Measurements from ENCODE around the gene BCL3.
"Not testable (repeated sequence)": the region's sequence is repeated elsewhere in the genome, so short reads cannot be mapped to it uniquely, and the experiment has no call there.

Gene BCL3

DNA sequence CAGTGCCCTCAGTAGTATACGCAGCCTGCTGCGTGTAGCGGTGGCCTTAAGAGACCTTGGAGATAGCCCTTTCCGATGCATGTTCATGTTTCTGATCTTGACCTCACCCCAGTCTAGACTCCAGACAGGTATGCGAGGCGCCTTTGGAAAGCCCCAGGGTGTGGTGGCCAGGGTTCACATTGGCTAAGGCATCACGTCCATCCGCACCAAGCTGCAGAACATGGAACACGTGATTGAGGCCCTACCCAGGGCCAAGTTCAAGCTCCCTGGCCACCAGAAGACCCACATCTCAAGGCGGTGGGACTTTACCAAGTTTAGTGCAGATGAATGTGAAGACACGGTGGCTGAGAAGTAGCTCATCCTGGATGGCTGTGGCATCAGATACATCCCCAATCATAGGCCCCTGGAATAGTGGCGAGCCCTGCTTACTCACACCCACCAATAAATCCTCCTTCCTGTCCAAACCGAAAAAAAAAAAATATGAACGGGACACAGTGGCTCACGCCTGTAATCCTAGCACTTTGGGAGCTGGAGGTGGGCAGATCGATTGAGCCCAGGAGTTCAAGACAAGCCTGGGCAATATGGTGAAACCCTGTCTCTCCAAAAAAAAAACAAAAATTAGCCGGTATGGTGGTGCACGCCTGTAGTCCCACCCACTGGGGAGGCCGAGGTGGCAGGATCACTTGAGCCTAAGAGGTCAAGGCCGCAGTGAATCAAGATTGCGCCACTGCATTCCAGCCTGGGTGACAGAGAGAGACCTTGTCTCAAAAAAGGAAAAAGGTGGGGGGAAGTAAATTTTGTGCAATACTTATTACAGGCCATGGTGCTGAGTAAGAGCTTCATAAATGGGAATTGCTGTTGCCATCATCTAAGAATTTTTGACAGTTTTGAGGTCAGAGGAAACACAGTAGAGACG lies 16.8 kb downstream of the BCL3 start:
- FAIRE-seq, result no peak

GRCh38 chr19:44765949-44766335 lies 17.4 kb downstream of the BCL3 start:
- FAIRE-seq, result no peak

- no peak for FAIRE-seq
These were observed 19.0 kb downstream of the BCL3 start for GRCh38 chr19:44767295-44768180.

DNA sequence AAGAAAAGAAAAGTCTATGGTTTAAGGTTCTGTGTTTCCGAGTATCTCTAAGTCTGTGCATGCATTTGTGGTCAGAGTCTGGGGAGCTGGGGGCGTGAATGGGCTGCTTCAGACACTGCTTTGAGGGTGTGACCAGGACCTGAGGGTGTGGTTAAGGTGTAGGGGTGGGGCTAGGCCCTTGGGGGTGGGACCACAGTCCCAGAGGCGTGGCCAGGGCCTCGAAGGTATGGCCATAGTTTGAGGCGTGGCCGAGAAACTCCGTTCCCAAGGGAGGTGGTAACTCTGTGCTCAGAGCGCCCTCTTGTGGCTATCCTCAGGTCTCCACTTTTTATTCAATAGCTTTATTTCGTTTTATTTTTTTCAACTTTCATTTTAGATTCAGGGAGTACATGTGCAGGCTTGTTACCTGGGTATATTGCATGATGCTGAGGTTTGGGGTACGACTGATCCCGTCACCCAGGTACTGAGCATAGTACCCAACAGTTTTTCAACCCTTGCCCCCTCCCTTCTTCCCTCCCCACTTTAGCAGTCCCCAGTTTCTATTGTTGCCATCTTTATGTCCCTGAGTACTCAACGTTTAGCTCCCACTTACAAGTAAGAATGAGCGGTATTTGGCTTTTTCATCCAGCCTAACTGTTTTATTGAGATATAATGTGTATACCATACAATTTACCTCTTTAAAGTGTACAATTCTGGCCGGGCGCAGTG lies 22.2 kb downstream of the BCL3 start:
- peak; percentile 88 for FAIRE-seq

GRCh38 chr19:44772144-44772543 lies 23.6 kb downstream of the BCL3 start:
- not testable (repeated sequence) for FAIRE-seq

- no peak for FAIRE-seq
These were observed 24.5 kb downstream of the BCL3 start for GRCh38 chr19:44772959-44773358.

GRCh38 chr19:44775676-44776240 lies 27.2 kb downstream of the BCL3 start:
- FAIRE-seq, result no peak

DNA sequence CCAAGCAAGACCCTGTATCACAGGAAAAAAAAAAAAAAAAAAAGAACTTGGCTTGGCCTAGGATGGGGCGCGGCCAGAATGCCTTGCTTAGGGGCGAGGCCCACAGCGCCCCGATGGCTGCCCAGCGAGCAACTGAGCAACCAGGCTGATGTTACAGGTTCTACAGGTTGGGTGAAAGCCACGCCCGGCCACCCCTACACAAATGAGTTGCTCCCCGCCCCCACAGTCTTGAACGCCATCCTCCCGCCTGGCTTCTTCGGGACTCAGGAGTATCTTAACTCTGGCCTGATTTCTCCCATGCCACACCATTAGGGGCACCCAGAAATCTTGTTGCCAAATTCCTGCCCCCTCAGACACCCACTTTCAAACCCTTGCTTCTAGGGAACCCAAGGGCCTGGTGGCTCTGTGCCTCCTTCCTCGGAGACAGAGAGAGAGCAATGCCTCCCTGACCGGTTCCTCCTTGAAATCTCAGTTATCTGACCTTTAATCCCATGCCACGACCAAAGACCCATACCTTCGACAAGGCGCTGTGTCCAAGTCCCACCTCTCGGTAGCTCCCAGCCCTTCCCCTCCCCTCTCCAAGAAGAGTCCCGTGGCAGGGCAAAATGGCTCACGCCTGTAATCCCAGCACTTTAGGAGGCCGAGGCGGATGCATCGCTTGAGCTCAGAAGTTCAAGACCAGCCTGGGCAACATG lies 28.0 kb downstream of the BCL3 start:
- FAIRE-seq, result no peak

DNA sequence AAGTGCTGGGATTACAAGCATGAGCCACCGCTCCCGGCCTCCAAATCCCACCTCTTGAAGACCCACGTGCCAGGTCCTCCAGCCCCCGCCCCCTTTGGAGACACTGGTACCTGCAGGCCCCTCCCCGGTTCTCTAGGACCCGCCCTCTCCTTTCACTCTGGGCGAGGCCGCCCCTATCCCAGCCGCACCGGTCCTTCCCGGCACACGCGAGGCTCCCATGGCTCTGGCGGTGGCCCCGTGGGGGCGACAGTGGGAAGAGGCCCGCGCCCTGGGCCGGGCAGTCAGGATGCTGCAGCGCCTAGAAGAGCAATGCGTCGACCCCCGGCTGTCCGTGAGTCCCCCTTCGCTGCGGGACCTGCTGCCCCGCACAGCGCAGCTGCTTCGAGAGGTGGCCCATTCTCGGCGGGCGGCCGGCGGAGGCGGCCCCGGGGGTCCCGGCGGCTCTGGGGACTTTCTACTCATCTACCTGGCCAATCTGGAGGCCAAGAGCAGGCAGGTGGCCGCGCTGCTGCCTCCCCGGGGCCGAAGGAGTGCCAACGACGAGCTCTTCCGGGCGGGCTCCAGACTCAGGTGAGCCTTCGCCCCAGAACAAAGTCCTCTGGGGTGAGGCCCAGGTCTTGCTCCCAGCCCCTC lies 29.3 kb downstream of the BCL3 start, which contains the start of gene CBLC:
Gene CBLC, plus strand, starts transcription at position 176 of the 633 bp plus-strand sequence. Its CDS starts 42 bp downstream, at position 218.
- FAIRE-seq, result no peak

GRCh38 chr19:44779150-44779549 lies 30.6 kb downstream of the BCL3 start:
- FAIRE-seq, result no peak

DNA sequence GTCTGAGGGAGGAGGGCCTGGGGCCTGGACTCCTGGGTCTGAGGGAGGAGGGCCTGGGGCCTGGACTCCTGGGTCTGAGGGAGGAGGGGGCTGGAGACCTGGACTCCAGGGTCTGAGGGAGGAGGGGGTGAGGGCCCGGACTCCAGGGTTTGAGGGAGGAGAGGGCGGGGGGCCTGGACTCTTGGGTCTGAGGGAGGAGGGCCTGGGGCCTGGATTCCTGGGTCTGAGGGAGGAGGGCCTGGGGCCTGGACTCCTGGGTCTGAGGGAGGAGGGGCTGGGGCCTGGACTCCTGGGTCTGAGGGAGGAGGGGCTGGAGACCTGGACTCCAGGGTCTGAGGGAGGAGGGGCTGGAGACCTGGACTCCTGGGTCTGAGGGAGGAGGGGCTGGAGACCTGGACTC lies 33.2 kb downstream of the BCL3 start:
- FAIRE-seq, result not testable (repeated sequence)

DNA sequence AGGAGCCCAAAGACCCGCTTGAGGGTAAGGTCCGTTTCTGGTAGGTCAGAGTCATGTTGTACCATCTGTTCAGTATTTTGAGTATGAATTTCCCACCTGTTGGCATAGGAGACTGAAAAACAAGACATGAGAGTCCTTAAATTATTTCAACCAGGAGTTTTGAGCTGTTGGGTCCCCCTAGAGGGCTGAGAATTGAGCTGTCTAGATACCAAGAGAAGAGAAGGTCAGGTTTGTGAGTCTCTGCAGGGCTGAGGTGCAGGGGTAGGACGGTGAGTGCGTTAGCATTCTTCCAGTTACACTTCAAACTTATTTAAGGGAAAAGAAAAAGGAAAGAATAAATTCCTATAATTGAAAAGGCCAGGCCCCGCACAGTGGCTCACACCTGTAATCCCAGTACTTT lies 34.2 kb downstream of the BCL3 start:
- FAIRE-seq, result no peak

- no peak for FAIRE-seq
These were observed 35.0 kb downstream of the BCL3 start for GRCh38 chr19:44783545-44783944.

DNA sequence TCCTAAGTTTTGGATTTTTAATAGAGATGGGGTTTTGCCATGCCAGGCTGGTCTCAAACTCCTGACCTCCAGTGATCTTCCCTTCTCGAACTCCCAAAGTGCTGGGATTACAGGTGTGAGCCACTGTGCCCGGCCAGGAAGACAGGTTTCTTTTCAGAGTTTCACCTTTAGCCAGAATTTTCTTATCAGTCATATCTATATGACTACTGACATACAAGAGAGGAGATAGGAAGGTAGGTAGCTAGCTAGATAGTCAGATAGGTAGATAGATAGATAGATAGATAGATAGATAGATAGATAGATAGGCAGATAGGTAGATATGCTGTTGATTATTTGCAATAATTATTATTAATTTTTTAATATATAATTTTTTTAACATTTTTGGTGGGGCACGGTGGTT lies 36.8 kb downstream of the BCL3 start:
- no peak for FAIRE-seq

- no peak for FAIRE-seq
These were observed 37.5 kb downstream of the BCL3 start for GRCh38 chr19:44785993-44786392.

- FAIRE-seq, result no peak
These were observed 40.5 kb downstream of the BCL3 start for GRCh38 chr19:44788971-44789370.

- no peak for FAIRE-seq
These were observed 41.5 kb downstream of the BCL3 start for GRCh38 chr19:44789943-44790483.

DNA sequence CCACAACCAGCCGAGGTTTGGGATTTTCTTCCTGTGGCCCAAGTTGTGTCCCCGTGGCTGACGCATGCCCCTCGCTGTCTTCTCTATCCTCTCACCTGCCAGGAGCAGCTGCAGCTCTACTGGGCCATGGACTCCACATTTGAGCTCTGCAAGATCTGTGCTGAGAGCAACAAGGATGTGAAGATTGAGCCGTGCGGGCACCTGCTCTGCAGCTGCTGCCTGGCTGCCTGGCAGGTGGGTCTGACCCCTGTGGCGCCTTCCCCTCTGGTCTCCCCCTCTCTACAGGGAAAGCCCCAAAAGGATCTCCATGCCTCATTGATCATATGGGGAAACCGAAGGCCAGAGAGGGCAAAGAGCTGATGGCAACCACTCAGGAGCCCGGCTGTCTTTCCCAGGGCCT lies 43.8 kb downstream of the BCL3 start:
- no peak for FAIRE-seq

GRCh38 chr19:44794610-44795009 lies 46.1 kb downstream of the BCL3 start:
- FAIRE-seq, result no peak

DNA sequence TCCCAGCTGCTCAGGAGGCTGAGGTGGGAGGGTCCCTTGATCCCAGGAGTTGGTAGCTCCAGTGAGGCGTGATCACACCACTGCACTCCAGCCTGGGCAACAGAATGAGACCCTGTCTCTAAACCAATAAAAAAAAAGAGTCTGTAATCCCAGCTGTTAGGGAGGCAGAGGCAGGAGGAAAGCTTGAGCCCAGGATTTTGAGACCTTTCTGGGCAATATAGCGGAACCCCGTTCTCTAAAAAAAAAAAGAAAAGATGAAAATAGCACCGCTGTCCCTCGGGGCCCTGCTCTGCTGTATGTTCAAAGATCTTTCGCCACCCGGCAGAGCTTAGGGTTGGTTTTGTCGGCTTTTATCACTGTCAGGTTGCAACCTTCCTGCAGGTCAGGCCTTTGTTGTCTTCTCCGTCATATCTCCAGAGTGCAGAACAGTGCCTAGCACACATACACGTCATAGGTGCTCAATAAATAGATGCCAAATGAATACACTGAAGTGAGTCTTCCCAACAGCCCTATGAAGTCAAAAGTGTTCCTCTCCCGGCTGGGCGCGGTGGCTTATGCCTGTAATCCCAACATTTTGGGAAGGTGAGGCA lies 47.0 kb downstream of the BCL3 start:
- no peak for FAIRE-seq

- FAIRE-seq, result no peak
These were observed 48.2 kb downstream of the BCL3 start for GRCh38 chr19:44796701-44797115.

All from colon (tissue), 2 donors.